ENCODE results near the gene SERPIND1. TPM values are rescaled to one million over a fixed set of nuclear protein-coding genes. Genes with fewer than 3 reads are reported as not detected.

SERPIND1 gene
- total RNA-seq, 3 donors from 2014 or later: 0.29 TPM; not detected in 2

GRCh38 chr22:20786048-20786447 is 12.1 kb downstream of the SERPIND1 start:
- H3K36me3 ChIP-seq: no peaks in the 10 kb centered on the region

GRCh38 chr22:20786536-20786979 is 12.6 kb downstream of the SERPIND1 start:
- H3K9me3 ChIP-seq: no peaks in the 10 kb centered on the region
- TF ChIP-seq CTCF (IDR thresholded peaks at IDR 0.05) (no peak), POLR2AphosphoS5 (IDR thresholded peaks at IDR 0.05) (no peak), POLR2A (IDR thresholded peaks at IDR 0.05) (no peak)
- no peaks in the 10 kb centered on the region for H3K27me3 ChIP-seq
- DNase-seq (ENCODE audit: low spot score in 2 of 2): no peak
- intact Hi-C loops (cut with DNase I; ENCODE audit: low total_unique reads): no loop called here
- H3K4me1 ChIP-seq: no peaks in the 10 kb centered on the region
- no peak overlapping the region for H3K27ac ChIP-seq
- no peak overlapping the region for H3K4me3 ChIP-seq
- H3K36me3 ChIP-seq: no peaks in the 10 kb centered on the region

More at GRCh38 chr22:20786048-20786447, 12.1 kb downstream of the SERPIND1 start:
- H3K4me1 ChIP-seq: no peaks in the 10 kb centered on the region
- no peaks in the 10 kb centered on the region for H3K9me3 ChIP-seq
- DNase-seq (ENCODE audit: low spot score in 2 of 2): no peak
- H3K27ac ChIP-seq: no peak overlapping the region
- TF ChIP-seq CTCF (IDR thresholded peaks at IDR 0.05): no peak
- no peak for TF ChIP-seq POLR2AphosphoS5 (IDR thresholded peaks at IDR 0.05)
- no peak for TF ChIP-seq POLR2A (IDR thresholded peaks at IDR 0.05)
- no peaks in the 10 kb centered on the region for H3K27me3 ChIP-seq
- H3K4me3 ChIP-seq: no peak overlapping the region
- intact Hi-C loops (cut with DNase I; ENCODE audit: low total_unique reads): no loop called here

GRCh38 chr22:20787223-20787622 is 13.3 kb downstream of the SERPIND1 start:
- no peaks in the 10 kb centered on the region for H3K36me3 ChIP-seq
- intact Hi-C loops (cut with DNase I; ENCODE audit: low total_unique reads): no loop called here
- H3K4me1 ChIP-seq: no peaks in the 10 kb centered on the region
- H3K27ac ChIP-seq: no peak overlapping the region
- no peak for DNase-seq (ENCODE audit: low spot score in 2 of 2)
- no peaks in the 10 kb centered on the region for H3K9me3 ChIP-seq
- no peaks in the 10 kb centered on the region for H3K27me3 ChIP-seq
- TF ChIP-seq POLR2AphosphoS5 (IDR thresholded peaks at IDR 0.05) (no peak), POLR2A (IDR thresholded peaks at IDR 0.05) (no peak)
- no peak overlapping the region for H3K4me3 ChIP-seq

GRCh38 chr22:20787746-20788626 is 14.1 kb downstream of the SERPIND1 start:
- H3K27me3 ChIP-seq: no peaks in the 10 kb centered on the region
- TF ChIP-seq POLR2A (IDR thresholded peaks at IDR 0.05): no peak
- TF ChIP-seq POLR2AphosphoS5 (IDR thresholded peaks at IDR 0.05): no peak
- no peak for TF ChIP-seq CTCF (IDR thresholded peaks at IDR 0.05)
- no peaks in the 10 kb centered on the region for H3K9me3 ChIP-seq
- no peak overlapping the region for H3K27ac ChIP-seq
- intact Hi-C loops (cut with DNase I; ENCODE audit: low total_unique reads): no loop called here
- H3K4me1 ChIP-seq: no peaks in the 10 kb centered on the region
- no peak overlapping the region for H3K4me3 ChIP-seq
- DNase-seq (ENCODE audit: low spot score in 2 of 2): no peak
- H3K36me3 ChIP-seq: peaks cover 2% of the 10 kb centered on the region

GRCh38 chr22:20788627-20789344 is 14.9 kb downstream of the SERPIND1 start:
- no peak for DNase-seq (ENCODE audit: low spot score in 2 of 2)
- Histone ChIP-seq H3K4me3 (no peak overlapping the region), H3K36me3 (peaks cover 3% of the 10 kb centered on the region), H3K4me1 (no peaks in the 10 kb centered on the region), H3K27ac (no peak overlapping the region), H3K9me3 (no peaks in the 10 kb centered on the region), H3K27me3 (no peaks in the 10 kb centered on the region)
- TF ChIP-seq POLR2A (IDR thresholded peaks at IDR 0.05): no peak
- TF ChIP-seq CTCF (IDR thresholded peaks at IDR 0.05): no peak
- TF ChIP-seq POLR2AphosphoS5 (IDR thresholded peaks at IDR 0.05): no peak
- intact Hi-C loops (cut with DNase I; ENCODE audit: low total_unique reads): no loop called here

Measured in breast epithelium (tissue), 4 donors.